Measurements from ENCODE around the gene SCOC.

The SCOC gene

GRCh38 chr4:140373328-140374129 is at the start of gene SCOC:
Gene SCOC (plus strand): TSS chr4:140373646. CDS start chr4:140379171, 5,525 bp downstream.
- peak; percentile 91 for DNase-seq (ENCODE audit: low read depth)

DNA sequence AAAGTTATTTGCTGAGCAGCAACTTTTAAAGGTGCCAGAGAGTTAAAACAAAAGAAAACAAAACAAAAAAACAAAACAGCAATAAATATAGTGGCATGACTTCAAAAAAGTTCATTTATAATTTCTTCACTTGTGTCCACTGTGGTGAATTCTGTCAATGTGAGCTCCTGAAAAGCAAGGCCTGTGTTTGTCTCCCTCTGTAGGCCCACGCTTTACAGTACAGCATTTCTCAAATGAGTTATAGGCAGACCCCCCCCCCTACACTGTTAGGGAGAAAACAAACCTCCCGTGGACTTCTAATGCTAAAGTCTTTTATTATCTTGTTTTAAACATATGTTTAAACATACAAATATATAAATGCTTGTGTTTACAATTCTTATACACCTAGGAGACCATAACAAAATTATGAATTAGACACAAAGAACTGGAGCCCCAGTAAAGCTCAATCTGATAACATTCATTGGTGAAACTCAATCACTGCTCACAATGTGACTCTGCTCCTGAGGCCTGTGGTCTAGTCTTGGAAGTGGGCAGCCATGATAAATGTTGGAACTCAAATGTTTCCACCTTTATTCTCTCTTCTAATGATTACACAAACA is 47.0 kb upstream of the SCOC start:
- DNase-seq (ENCODE audit: low read depth): no peak

- no peak for DNase-seq (ENCODE audit: low read depth)
These were observed 43.0 kb upstream of the SCOC start for GRCh38 chr4:140330311-140330900.

- no peak for DNase-seq (ENCODE audit: low read depth)
These were observed 42.2 kb upstream of the SCOC start for GRCh38 chr4:140331245-140331644.

DNA sequence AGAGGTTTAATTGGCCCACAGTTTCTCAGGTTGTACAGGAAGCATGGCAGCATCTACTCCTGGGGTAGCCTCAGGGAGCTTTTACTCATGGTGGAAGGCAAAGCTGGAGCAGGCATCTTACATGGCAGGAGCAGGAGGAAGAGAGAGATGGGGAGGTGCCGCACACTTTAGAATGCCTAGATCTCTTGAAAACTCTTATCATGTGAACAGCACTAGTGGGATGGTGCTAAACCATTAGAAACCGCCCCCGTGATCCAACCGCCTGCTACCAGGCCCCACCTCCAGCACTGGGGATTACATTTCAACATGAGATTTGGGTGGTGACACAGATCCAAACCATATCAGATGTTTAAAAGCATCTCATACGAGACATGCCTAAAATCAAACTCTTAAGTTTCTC is 41.6 kb upstream of the SCOC start:
- DNase-seq (ENCODE audit: low read depth): no peak

DNA sequence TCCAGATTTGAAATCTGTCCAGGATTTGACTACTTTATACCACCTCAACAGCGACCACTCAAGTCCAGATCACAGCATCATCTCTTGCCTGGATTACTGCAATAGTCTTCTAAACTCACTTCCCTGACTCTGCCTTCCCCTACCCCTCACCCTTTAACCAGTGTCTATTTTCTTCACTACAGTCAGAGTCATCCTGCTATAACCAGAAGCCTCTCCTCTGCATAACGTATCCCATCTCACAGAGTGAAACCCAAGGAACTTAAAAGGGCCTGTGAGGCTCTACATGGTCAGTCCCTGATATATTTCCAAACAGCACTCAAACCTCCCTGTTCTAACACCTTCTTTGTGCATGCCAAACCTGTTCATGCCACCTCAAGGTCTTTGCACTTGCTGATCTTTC is 40.7 kb upstream of the SCOC start:
- DNase-seq (ENCODE audit: low read depth): no peak

- DNase-seq (ENCODE audit: low read depth): no peak
These were observed 39.9 kb upstream of the SCOC start for GRCh38 chr4:140333523-140333922.

GRCh38 chr4:140335076-140335475 is 38.4 kb upstream of the SCOC start:
- DNase-seq (ENCODE audit: low read depth): no peak

- no peak for DNase-seq (ENCODE audit: low read depth)
These were observed 36.7 kb upstream of the SCOC start for GRCh38 chr4:140336730-140337129.

GRCh38 chr4:140342620-140343019 is 30.8 kb upstream of the SCOC start:
- DNase-seq (ENCODE audit: low read depth): no peak

DNA sequence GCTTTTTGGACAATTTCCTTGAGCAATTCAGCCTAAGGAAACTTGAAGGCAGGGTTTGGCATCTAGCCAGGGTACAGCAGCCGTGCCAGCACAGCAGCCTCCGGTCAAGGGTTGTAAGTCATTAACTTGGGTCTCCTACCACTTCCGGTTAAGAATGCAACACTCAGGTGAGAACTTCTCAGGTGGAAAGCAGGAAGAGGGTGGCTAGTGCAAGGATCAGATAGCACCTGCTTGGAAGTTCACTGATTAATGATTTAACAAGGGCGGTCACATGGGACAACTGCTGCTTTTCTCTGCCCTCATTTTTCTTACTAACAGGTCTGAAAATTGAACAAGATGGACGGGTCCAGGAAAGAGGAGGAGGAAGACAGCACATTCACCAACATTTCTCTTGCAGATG is 30.1 kb upstream of the SCOC start:
- no peak for DNase-seq (ENCODE audit: low read depth)

DNA sequence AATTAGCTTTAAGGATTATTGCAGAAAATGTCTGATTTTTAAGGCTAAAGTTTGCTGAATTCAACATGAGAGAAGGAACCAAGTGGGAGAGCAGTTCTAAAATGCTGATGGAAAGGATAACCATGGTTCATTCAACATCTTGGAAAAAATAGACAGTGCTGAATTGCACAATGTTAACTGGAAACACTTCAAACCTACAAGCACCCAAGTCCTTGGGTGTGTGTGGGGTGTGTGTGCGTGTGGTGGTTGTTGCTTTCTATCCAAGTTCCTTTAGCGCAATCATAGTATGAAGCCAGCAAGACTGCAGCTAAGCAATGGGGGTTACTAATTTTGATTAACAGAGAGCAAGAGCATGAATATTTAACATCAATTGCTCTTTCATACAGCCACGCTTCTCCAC is 29.3 kb upstream of the SCOC start:
- no peak for DNase-seq (ENCODE audit: low read depth)

DNA sequence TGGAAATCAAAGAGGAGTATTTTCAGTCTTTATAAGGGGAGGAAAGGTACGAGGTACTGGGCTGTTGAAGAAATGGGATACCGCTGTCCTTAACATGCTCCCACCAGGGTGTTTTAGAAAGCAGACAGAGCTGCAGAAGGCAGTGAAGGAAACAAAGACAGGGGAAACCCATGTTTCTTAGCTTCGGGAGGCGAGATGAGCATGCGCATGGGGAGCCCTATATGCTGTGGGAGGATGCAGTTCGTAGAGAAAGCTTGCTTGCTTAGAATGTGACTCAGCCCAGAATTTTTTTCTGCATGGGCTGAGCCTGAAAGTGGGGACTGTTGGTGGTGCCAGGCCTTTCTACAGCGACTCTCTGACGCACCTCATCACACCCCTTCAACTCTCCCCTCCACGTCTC is 28.8 kb upstream of the SCOC start:
- no peak for DNase-seq (ENCODE audit: low read depth)

DNA sequence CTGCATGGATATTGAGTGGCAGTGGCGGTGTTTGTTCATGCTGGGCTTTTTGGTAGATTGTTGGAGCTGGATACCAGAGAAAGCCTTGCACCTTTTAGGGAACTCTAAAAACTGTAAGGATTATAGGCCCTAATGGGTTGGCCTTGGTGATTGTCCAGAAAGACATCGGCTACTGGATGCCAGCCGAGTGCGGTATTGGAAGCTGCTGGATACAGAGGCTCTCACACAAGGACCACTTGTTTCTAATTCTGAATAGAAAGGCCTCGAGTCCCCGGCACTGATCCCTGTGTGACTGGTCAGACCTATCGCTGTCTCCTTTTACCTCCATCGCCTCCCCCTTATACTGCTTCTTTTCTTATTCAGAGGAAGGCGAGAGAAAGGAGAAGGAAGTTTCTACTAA is 27.3 kb upstream of the SCOC start:
- DNase-seq (ENCODE audit: low read depth): no peak

DNA sequence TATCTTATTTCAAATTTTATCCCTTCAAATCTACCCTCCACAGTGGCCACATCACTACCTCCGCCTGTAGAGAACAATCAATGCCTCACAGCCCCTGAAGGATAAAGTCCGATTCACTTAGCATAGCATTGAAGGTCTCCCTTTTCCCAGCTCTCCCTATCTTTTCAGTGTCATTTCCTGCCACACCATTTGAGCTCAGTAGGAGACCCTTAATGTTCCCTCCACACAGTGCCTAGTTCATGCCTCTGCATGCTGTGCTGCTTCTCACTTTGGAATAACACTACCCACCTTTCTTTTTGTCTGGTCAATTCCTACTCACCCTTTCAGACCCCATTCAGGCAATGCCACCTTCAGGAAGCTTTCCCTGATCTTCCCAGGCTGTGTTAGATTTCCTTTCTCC is 23.6 kb upstream of the SCOC start:
- no peak for DNase-seq (ENCODE audit: low read depth)

GRCh38 chr4:140351093-140352075 is 22.1 kb upstream of the SCOC start:
- DNase-seq (ENCODE audit: low read depth): no peak

GRCh38 chr4:140353786-140354185 is 19.7 kb upstream of the SCOC start:
- DNase-seq (ENCODE audit: low read depth): no peak

- DNase-seq (ENCODE audit: low read depth): no peak
These were observed 18.2 kb upstream of the SCOC start for GRCh38 chr4:140355288-140355687.

DNA sequence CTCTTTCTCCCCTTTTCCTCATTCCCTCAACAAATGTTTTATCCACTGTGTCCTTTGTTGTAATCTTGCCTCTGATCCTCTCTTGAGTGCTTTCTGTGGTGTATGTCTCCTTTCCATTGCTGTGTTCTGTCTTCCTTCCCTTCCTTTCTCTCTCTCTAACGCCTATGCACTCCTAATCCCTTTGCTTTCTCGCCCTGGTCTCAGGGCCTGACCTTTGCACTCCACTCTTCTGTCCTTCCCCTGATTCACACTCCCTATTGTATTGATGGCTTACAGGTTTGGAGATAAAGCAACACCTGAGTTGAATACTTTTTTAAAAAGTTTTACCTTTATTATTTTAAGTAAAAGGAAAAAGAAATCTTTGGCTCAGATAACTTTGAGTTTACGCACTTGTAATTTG is 15.6 kb upstream of the SCOC start:
- DNase-seq (ENCODE audit: low read depth): no peak

DNA sequence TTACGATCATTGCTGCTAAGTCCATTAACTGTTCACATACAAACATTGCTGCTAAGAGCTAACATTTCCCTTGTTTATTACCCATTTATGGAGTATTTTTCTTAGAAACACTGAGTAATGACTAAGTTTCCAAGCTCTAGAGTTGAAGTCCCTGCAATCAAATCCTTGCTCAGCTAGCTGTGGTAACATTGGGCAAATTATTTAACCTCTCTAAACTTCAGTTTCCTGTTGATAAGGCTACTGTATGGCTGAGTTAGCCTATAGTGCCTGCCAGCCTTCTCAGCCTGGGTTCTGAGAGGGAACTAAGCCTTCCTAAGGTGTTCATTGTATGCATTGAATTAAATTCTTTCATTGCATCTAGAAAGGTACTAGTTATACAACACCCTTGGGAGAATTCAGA is 15.2 kb upstream of the SCOC start:
- no peak for DNase-seq (ENCODE audit: low read depth)

DNA sequence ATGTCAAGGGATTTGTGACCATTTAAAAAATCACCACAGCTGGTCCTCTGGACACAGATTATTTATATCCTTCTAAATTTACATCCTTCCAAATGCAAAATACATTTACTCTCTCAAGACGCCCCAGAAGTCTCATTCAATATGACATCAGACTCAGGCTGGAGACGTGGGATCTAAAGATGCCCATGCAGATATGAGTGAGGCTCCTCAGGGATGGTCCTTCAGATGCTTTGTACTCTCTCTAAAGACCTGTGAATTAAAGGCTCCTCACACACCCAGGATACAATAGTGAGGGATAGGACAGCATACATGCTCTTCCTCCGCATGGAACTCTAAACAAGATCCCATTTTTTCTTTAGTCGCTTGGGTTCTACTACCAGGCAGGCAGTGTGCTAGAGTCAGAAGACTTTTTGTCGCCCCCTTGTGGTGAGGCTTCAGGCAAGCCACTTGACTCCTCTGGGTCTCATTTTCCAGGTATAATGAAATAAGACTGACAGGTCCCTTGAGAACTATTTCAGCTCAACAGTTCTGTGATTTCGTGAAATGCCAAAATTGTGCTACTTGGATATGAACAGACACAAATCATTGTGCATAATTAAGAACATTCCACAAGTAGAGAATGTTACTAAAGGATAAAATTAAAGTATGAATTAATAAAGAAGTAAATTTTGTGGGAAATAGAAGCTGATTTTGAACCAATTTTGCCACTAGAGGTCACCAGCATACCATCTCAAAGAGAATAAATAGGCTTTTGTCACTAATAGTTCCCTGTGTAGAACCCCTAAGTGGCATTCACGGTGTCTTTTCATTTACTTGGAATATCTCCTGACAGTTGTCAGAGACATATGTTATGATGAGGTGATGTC is 13.7 kb upstream of the SCOC start:
- DNase-seq (ENCODE audit: low read depth): peak; percentile 58
